ENCODE measurements around the gene DOP1B.
"Not testable (repeated sequence)": the region's sequence is repeated elsewhere in the genome, so short reads cannot be mapped to it uniquely, and the experiment has no call there.

Gene DOP1B

DNA sequence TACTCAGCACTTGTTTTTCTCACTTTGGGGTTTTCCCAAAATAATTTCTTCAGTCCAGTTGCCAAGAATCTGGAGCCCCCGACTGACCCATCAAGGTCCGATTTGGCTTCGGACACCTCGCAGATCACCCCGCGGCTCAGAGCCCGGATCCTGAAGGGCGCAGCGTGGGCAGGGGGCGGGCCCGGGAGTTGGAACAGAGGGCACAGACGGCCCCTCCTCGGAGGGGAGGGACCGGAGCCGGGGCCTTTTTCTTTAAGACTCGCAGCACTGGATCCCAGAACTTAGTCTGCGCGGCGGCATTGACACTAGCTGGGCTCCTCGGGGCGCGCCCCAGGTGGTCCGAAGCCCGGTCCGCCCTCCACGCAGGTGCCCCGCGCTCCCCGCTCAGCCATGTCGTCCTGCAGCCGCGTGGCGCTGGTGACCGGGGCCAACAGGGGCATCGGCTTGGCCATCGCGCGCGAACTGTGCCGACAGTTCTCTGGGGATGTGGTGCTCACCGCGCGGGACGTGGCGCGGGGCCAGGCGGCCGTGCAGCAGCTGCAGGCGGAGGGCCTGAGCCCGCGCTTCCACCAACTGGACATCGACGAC, 21.7 kb upstream of the DOP1B start, which contains the start of gene CBR3:
TSS of gene CBR3 (plus strand) at position 277 of the 588 bp plus-strand sequence. CDS start at position 391, 114 bp downstream.
- DNase-seq (ENCODE audit: low read depth, low spot score), result no peak

DNA sequence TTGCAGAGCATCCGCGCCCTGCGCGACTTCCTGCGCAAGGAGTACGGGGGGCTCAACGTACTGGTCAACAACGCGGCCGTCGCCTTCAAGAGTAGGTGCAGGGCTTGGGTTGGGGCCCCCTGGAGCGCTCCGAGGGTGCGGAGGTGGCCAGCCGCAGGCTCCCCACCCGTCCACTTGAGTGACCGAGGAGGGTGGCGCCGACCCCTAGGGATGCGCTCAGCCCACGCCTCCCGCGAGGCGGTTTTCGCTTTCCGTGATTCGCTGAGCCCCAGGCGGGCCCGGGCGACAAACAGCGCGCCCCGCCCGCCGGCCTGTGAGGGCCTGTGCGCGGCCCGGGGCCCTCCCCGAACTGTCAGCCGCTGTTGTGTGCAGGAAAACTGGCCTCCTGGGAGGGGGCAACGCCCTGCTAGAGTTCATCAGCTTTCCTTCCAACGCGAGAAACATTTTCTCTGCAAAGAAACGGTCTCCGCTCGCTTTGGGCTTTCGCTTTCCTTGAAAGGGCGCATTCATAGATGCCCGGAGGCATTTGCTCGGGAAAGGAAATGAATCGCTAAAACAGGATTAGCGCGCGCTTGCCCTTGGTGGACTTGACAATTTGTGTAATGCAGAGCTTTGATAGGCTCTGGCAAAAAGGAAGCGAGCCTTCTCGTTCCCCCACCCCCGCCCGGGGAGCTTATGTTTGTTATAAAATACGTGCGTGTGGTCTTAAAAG, 21.1 kb upstream of the DOP1B start:
- DNase-seq (ENCODE audit: low read depth, low spot score), result no peak

DNA sequence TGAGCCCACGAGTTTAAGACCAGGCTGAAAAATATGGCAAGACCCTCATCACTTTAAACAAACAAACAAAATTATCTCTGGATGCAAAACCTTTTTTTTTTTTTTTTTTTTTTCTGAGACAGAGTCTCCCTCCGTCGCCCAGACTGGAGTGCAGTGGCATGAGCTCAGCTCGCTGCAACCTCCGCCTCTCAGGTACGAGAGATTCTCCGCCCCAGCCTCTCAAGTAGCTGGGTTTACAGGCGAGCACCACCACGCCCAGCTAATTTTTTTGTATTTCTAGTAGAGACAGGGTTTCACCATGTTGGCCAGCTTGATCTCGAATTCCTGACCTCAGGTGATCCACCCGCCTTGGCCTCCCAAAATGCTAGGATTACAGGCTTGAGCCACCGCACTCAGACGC, 16.8 kb upstream of the DOP1B start:
- not testable (repeated sequence) for DNase-seq (ENCODE audit: low read depth, low spot score)

DNA sequence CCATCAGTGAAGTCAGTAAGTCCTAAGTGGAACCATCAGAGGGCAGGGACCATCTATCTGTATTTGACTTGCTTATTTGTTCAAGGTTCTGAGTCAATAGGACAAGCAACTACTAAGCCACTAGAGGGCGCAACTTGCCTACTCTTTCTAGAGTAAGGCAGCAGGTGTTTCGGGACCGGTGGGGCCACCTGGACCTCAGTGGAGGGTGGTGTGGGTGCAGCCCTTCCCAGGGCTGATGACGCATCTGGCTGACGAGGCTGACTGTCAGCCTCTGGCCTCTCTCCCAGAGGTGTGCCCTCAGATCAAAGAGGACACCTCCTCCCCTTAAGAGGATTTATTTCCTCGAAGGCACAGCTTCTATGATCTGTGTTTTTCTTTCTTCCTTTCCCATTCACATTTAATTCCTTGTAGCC, 15.1 kb upstream of the DOP1B start:
- peak; percentile 81 for DNase-seq (ENCODE audit: low read depth, low spot score)

DNA sequence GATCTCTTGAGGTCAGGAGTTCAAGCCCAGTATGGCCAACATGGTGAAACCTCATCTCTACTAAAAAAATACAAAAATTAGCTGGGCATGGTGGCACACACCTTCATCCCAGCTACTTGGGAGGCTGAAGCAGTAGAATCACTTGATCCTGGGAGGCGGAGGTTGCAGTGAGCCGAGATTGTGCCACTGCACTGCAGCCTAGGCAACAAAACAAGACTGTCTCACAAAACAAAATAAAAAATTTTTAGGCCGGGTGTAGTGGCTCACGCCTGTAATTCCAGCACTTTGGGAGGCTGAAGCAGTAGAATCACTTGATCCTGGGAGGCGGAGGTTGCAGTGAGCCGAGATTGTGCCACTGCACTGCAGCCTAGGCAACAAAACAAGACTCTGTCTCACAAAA, 12.4 kb upstream of the DOP1B start:
- DNase-seq (ENCODE audit: low read depth, low spot score), result not testable (repeated sequence)

DNA sequence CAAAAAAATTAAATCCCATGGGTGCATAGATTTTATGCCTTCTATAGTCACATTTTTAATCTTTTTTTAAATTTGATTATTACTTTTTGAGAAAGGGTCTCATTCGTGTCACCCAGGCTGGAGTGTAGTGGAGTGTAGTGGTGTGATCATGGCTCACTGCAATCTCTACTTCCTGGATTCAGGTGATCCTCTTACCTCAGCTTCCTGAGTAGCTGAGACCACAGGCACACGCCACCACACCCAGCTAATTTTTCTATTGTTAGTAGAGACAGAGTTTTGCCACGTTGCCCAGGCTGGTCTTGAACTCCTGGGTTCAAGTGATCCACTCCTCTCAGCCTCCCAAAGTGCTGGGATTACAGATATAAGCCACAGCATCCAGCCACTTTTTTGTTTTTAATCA, 11.4 kb upstream of the DOP1B start:
- no peak for DNase-seq (ENCODE audit: low read depth, low spot score)

DNA sequence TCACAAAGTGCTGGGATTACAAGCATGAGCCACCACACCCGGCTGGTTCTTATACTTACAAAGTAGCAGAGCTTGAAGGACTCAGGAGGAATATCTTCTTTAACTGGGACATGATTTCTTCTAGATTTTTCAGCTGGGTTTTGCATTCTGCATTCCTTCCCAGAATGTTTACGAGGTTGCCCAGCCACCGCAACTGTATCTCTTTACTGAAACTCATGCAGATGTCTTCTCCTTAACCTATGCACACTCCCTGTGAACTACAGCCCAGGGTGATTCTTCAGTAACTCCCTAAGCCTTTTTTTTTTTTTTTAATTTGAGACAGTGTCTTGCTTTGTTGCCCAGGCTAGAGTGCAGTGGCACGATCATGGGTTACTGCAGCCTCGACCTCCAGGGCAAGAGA, 8.7 kb upstream of the DOP1B start:
- DNase-seq (ENCODE audit: low read depth, low spot score), result no peak

DNA sequence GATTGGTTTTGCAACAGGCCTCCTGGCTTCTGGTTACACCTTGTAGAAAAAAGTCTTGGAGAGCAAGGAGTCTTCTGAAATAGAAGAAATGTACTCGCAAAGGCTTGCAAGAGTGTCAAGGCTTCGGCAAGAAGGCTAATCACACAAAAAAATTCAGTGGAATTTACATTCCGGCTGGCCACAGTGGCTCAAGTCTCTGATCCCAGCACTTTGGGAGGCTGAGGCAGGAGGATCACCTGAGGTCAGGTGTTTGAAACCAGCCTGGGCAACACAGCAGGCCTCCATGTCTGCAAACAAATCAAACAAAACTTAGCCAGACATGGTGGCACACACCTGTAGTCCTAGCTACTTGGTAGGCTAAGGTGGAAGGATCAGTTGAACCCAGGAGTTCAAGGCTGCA, 7.7 kb upstream of the DOP1B start:
- no peak for DNase-seq (ENCODE audit: low read depth, low spot score)

DNA sequence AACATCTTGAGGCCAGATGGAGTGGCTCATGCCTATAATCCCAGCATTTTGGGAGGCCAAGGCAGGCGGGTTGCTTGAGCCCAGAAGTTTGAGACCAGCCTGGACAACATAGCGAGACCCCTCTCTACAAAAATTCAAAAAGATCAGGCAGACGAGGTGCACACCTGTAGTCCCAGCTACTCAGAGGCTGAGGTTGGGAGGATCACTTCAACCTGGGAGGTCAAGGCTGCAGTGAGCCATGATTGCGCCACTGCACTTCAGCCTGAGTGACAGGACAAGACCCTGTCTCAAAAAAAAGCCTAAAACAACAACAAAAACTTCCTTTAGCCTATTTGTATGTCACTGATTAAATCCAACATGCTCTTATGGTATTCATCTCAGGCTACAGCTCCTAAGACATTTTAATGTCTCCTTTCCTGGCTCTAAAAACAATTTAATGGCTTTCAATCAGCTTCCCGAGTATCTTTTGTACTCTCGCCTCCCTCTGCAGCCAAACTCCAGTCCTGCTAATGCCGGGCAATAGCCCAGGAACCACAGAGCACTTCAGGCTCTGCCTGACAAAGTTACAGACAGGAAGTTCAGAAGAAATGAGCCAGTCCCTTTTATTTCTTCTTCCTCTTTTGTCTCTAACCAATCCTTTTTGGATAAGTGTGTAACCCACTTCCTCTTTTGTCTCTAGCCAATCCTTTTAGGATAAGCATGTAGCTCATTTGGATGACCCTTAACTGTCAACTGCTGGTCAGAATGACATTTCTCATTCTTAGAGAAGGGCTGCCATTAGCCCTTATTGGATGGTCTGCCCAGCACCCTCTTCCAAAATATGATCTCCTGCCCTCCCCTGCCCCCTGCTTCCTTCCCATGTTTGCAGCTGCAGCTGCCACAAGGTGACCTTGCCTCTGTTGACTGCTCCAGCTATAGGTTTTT, 6.6 kb upstream of the DOP1B start:
- DNase-seq (ENCODE audit: low read depth, low spot score), result no peak

DNA sequence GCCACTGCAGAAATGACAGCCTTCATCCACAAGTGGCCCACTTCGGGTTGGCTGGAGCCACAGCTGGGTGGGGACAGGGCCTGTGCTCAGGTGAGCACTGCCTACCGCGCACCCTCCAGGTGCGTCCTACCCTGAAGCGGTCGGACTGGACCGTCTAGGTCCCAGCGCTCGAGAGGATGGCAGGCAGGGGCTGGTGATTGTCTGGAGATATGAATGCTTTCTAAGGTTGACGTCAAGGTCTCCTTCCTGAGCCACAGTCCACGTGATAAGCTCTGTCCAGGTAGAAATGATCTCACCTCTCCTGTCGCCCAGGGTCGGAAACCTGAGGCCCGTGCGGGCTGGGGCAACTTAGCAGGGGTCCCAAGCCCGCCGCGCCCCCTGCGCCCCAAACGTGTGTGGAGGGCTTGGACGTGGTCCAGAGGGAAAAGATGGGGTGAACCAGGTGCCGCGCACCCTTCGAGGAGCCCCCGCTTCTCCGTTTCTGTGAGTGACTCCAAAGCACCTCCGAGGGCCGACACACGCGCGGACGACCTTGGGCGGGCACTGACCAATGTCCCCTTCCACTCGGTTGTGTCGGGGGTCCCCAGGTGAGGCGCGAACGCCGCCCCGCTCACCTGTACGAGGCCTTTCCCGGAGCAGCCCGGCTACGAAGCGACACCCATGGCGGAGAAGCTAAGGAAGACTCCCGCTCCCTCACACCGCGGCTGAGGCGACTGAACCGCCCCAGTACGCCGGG, 853 bp upstream of the DOP1B start:
- DNase-seq (ENCODE audit: low read depth, low spot score), result no peak

DNA sequence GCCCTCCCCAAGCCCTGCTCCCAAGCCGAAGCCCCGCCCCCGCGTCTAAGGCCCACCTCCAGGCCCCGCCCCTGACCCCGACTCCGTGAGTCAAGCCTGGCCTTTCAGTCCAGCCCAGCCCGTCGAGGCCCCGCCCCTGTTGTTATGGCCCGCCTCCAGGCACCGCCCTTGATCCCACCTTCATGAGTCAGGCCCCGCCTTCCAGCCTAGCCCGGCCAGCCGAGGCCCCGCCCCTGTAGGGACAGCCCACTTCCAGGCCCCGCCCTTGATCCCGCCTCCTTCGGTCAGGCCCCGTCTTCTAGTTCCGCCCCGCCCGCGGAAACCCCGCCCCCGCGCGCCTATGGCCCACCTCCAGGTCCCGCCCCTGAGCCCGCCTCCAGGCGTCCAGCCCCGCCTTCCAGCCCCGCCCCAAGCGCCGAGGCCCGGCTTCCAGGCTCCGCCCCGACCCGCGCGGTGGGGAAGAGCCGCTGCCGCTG, 247 bp upstream of the DOP1B start:
- no peak for DNase-seq (ENCODE audit: low read depth, low spot score)

DNA sequence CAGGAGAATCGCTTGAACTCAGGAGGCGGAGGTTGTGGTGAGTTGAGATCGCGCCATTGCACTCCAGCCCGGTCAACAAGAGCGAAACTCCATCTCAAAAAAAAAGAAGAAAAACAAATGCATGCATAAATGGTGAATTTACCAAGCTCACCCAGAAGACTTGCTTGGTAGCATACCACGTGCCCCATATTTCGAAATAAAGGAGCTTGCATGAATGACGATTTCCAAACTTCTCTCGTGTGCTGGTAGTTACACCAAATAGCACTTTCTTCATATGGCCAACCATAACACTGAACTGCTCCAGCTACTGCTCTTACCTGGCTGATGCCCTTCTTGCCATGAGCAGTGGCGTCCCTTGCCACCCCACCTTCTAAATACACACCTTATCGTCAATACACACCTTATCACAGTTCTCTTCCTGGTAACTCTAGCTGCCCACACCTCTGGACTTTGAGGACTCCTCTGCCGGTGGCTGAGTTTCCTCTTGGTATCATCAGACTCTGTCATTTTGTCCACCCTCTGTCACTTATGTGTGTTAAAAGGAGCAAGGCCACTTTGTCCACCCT, 2.8 kb downstream of the DOP1B start:
- DNase-seq (ENCODE audit: low read depth, low spot score), result no peak

DNA sequence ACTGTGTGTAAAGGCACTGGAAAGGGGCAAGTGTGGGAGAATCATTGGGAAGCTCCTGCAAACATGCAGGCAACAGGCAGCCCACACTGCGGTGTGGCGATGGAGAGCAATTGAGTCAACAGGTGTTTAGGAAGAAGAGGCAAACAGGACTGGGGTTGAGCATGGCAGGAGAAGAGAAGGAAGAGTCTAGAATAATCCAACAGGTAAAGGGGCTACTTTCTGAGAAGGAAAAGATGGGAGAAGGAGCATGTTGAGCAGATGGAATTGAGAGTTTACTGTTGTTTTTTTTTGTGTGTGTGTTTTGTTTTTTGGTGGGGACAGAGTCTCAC, 4.2 kb downstream of the DOP1B start:
- no peak for DNase-seq (ENCODE audit: low read depth, low spot score)

DNA sequence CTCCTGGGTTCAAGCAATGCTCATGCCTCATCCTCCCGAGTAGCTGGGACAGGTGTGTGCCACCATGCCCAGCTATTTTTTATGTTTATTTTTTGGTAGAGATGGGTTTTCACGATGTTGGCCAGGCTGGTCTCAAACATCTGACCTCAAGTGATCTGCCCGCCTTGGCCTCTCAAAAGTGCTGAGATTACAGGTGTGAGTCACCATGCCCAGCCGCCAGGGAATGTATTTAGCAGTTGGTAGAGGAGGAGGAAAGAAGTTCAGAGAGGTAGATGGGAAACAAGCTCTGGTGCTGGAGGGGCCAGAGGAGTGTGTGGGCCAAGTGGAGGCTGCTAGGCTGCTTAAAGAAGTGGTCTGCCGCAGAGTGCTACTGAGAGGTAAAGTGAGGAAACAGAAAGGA, 6.0 kb downstream of the DOP1B start:
- no peak for DNase-seq (ENCODE audit: low read depth, low spot score)

DNA sequence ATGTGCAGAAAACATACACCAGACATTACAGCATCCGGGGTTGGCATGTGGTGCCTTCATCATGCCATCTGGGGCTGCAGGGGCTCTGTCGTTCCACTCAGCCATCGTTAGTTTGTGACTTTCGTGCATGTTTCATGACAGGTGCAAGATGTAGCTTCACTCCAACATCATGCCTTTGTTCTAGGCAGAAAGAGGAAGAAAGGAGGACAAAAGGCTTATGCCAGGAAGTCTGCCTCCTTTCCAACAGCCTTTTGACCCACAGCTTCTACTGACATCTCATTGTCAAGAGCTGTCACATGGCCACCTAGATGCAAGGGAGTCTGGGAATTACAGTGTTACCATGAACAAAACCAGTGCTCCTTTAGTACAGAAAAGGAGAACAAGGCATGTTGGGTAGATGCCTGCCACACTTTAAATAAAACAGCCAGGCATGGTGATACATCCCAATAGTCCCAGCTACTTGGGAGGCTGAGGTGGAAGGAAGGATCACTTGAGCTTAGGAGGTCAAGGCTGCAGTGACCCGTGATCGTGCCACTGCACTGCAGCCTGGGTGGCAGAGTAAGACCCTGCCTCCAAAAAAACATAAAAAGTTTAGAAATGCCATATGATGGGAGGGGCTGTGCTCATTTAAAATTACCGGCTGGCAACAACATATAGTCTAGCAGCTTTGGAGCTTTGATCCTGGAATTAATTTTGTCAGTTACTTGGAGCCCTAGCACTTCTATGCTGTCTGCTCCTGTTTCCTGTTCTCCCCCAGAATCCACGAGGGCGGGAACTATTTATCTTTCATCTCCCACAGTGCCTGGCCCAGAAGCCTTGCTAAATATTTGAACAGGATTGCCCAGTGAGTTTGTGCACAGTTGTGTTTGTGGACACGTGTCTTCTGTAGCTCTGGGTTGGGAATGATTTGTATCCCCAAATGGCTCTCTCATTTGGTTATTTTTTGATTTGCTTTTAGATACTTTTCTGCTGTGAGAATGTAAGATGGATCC, 7.4 kb downstream of the DOP1B start:
- no peak for DNase-seq (ENCODE audit: low read depth, low spot score)

DNA sequence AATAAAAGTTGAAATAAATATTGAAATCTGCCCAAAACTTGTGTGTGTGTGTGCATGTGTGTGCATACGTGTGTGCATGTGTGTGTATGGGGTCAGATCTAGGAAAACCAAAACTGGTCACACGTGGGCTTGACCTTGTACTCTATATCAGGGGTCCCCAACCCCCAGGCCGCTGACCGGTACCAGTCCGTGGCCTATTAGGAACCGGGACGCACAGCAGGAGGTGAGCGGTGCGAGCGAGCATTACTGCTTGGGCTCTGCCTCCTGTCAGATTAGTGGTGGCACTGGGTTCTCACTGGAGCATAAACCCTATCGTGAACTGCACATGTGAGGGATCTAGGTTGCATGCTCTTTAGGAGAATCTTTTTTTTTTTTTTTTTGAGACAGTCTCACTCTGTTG, 8.7 kb downstream of the DOP1B start:
- DNase-seq (ENCODE audit: low read depth, low spot score), result no peak

DNA sequence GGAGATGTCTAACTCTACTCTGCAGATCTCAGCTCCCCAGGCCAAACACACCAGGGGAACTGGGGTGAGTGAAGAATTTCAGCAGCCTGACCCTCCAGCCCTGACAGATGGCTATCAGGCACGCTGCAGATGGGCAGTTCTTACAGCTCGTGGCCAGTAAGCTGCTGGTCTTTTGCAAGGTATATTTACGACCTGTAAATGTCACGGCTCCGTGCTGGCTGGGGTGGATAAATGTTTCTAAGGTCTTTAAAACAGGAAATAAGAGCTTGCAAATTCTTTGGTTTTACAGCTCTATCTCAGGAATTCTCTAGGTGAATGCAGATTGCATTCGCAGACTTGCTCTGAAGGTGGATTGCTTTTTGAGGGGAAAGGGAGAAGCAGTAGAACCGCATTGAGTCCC, 10.1 kb downstream of the DOP1B start:
- no peak for DNase-seq (ENCODE audit: low read depth, low spot score)

DNA sequence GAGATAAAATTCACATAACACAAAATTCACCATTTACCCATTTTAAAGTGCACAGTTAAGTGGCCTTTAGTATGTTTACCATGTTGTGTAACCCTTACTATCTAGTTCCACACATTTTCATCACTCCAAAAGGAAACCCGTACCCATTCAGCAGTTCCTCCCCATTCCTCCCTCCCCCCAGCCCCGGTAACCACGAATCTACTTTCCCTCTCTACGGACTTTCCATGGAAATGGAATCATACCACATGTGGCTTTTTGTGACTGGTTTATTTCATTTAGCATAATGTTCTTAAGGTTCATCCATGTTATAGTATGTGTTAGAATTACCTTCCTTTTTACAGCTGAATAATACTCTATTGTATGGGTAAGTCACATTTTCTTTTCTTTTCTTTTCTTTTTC, 10.9 kb downstream of the DOP1B start:
- DNase-seq (ENCODE audit: low read depth, low spot score), result no peak

DNA sequence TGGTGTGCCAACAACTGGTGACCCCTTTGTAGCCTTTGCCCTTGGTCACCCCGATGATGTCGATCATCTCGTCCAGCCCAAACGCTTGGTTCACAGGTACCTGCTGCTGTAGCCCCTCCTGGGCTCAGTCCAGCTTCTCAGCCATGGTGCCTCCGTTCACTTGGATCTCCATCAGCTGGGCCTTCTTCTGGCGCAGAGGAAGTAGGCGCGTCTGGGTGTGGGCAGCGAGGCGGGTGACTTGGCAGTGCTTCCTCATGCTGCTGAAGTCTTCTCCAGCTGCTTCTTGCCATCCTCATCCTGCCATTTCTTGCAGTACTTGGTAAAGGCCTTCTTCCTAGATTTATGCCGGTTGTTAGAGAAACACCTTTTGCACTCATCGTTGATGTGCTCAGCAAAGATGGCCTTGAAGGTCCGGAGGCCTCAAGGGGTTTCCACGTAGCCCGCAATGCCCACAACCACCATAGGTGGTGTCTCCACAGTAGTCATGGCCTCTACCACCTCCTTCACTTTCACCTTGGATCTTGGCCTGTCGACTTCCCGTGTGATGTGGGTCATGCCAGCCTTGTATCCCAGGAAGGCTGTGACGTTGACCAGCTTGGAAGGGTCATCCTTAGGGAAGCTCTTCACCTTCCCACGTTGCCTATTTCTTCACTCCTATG, 13.0 kb downstream of the DOP1B start:
- DNase-seq (ENCODE audit: low read depth, low spot score), result no peak

DNA sequence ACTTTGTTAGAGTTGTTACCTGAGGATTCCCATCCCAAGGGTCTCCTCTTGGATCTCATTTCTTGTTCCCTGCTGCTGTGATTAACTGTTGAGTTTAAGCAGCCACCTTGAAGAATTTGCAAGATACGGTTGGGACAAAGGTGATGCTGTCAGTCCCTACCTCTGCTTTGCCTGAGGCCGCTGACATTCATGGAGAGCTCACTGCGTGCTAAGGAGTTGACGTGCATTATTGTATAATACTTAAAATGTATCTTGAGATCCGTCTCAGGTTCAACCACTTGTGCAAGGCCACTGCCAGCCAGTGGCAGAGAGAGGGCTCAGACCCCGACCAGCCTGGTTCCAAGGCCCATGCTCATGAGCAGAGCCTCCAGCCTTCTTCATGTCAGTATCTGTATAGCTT, 14.2 kb downstream of the DOP1B start:
- DNase-seq (ENCODE audit: low read depth, low spot score), result no peak
